22Rv1 (cell line): ENCODE data around the gene ALDOB.

Experiments used
- H3K27ac ChIP-seq: fragments of 450-650 bp; 2 replicates; pipeline ENCODE4 v1.5.1; 2017
- ZFX ChIP-seq: fragments of 450-650 bp; IDR thresholded peaks from 2 replicates; pipeline ENCODE4 v1.6.1; 2017; ENCODE audit warnings: antibody characterized with exemption, borderline replicate concordance
- TF ChIP-seq, protein P1 (sequence below): fragments of 450-650 bp; IDR thresholded peaks from 2 replicates; pipeline ENCODE4 v1.5.1; 2017; ENCODE audit warnings: mild to moderate bottlenecking

Gene ALDOB

DNA sequence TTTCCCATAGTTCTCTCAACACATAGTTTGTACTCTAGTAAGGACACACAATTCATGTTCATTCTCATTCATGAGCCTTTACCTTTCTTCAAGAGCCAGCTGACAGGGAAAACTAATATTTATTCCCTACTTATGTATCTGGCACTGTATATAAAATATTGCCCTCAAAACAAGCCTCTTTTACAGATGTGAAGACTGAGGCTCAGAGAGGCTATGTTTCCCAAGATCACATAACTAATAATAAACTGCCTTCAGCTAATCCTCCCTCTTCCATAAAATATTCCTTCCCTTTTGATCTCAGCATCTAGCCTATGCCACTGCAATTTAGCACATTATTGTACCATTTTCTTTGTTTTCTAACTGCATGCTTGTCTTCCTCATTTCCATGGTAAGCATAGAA, 18.2 kb downstream of the ALDOB start:
- no peak overlapping the region for H3K27ac ChIP-seq
- TF ChIP-seq, protein P1, sequence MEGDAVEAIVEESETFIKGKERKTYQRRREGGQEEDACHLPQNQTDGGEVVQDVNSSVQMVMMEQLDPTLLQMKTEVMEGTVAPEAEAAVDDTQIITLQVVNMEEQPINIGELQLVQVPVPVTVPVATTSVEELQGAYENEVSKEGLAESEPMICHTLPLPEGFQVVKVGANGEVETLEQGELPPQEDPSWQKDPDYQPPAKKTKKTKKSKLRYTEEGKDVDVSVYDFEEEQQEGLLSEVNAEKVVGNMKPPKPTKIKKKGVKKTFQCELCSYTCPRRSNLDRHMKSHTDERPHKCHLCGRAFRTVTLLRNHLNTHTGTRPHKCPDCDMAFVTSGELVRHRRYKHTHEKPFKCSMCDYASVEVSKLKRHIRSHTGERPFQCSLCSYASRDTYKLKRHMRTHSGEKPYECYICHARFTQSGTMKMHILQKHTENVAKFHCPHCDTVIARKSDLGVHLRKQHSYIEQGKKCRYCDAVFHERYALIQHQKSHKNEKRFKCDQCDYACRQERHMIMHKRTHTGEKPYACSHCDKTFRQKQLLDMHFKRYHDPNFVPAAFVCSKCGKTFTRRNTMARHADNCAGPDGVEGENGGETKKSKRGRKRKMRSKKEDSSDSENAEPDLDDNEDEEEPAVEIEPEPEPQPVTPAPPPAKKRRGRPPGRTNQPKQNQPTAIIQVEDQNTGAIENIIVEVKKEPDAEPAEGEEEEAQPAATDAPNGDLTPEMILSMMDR = no peak
- TF ChIP-seq ZFX = no peak

DNA sequence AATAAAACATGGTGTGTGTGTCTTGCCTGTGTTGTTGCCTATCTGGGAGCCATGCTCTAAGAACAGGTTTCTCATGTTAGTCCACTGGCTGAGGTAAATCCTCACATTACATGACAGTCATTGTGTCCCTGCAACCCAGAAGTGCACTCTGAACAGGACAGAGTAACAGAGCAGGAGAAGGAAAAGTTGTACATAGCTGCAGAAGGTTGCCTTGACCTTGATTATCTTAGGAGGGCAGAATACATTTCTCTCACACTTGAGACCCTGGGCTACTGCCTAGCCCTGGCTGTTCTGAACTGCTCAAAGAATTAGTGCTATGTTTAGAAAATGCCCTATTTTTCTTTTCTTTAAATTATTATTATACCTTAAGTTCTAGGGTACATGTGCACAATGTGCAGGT, 20.0 kb downstream of the ALDOB start:
- no peak overlapping the region for H3K27ac ChIP-seq

DNA sequence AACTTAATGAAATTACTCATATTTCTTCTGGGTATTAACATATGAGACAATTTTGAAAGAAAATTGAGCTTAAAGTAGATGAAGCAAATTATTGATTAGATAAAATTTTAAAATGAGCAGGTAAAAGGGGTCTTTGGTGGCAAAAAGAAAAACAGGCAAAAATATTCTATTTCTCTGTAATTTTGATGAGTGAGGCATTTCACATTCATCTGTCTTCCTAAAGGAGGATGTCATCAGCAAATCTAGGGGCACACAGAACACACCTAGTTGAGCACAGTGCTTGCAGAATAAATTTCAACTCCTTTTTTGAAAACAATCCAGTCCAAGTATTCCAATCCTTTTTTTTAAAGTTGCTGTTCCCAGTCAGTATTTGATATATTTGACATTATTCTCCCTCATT, 20.7 kb downstream of the ALDOB start:
- no peak for TF ChIP-seq ZFX
- TF ChIP-seq, protein P1 = no peak
- H3K27ac ChIP-seq = no peak overlapping the region

More for the DNA sequence above, 20.0 kb downstream of the ALDOB start:
- TF ChIP-seq, protein P1 = no peak
- no peak for TF ChIP-seq ZFX

DNA sequence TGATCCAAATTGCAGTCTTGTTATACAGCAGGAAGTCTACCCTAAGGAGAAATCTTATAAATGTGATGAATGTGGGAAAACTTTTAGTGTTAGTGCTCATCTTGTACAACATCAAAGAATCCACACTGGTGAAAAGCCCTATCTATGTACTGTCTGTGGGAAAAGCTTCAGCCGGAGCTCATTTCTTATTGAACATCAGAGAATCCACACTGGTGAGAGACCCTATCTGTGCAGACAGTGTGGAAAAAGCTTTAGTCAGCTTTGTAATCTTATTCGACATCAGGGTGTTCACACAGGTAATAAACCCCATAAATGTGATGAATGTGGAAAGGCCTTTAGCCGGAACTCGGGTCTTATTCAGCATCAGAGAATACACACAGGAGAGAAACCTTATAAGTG, 26.5 kb downstream of the ALDOB start:
- H3K27ac ChIP-seq = no peak overlapping the region

DNA sequence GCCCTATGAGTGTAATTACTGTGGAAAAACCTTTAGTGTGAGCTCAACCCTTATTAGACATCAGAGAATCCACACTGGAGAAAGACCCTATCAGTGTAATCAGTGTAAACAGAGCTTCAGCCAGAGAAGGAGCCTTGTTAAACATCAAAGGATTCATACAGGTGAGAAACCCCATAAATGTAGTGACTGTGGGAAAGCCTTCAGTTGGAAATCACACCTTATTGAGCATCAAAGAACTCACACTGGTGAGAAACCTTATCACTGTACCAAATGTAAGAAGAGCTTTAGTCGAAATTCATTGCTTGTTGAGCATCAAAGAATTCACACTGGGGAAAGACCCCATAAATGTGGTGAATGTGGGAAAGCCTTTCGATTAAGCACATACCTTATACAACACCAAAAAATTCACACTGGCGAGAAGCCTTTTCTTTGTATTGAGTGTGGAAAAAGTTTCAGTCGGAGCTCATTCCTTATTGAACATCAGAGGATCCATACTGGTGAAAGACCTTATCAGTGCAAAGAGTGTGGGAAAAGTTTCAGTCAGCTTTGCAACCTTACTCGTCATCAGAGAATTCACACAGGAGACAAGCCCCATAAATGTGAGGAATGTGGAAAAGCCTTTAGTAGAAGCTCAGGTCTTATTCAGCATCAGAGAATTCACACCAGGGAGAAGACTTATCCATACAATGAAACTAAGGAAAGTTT, 27.0 kb downstream of the ALDOB start:
- TF ChIP-seq ZFX = no peak
- TF ChIP-seq, protein P1 = no peak
- H3K27ac ChIP-seq = no peak overlapping the region

More for the DNA sequence above, 26.5 kb downstream of the ALDOB start:
- no peak for TF ChIP-seq ZFX
- TF ChIP-seq, protein P1 = no peak

DNA sequence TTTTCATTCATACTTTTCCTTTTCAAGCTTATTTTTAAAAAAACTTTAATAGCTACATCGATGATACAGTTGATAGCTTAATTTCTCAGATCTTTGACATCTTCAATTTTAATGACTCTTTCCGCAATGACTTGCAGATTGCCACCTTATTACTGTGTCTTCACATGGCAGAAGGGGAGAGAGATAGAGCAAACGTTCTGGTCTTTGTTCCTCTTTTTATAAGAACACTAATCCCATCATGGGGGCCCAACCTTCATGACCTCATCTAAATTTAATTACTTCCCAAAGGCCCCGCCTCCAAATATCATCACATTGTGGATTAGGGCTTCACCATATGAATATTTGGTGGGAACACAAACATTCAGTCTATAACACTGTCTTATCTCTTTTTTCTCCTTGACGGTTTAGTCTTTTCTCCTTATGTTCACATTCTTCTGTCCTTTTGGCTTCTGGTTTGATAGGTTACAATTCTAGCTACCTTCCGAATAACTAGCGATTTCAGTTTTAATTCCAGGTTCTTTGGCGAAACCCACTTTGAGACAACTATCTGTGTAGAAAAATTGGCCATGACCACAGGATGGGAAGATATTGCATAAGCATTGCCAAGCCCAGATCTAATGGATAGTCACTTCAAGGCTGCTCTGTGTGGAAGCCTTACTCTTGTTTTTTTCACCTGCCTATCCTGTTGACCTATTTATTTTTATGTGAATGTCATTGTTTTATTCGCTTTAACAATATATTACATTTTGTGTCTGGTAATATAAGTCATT, 31.9 kb downstream of the ALDOB start:
- H3K27ac ChIP-seq = no peak overlapping the region
- TF ChIP-seq ZFX = no peak
- TF ChIP-seq, protein P1 = no peak

DNA sequence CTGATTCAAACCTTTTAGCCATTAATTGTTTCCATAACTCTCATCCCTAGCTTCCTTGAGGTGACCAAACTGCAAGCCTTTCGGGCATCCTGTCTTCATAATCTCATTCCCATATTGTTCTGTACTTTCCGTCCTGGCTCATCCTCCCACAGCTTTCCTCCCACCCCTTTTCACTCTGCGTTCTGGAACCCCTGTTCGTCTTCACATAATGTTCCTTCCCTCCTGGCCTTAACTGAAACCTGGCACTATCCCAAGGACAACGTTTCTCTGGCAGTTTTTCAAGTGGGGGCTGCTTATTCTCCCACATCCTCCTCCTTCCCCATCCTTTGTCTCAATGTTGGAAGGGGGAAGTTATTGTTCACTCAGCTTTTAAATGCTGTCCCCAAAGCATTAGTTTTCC, 35.5 kb downstream of the ALDOB start:
- no peak for TF ChIP-seq ZFX
- TF ChIP-seq, protein P1 = no peak
- no peak overlapping the region for H3K27ac ChIP-seq
